ENCODE measurements around the gene RBM15. TPM values are rescaled to one million over a fixed set of nuclear protein-coding genes. Genes with fewer than 3 reads are reported as not detected.

RBM15 gene
- total RNA-seq, 4 donors from 2014 or later: 10.5 to 39.5 (median 23.0) TPM

DNA sequence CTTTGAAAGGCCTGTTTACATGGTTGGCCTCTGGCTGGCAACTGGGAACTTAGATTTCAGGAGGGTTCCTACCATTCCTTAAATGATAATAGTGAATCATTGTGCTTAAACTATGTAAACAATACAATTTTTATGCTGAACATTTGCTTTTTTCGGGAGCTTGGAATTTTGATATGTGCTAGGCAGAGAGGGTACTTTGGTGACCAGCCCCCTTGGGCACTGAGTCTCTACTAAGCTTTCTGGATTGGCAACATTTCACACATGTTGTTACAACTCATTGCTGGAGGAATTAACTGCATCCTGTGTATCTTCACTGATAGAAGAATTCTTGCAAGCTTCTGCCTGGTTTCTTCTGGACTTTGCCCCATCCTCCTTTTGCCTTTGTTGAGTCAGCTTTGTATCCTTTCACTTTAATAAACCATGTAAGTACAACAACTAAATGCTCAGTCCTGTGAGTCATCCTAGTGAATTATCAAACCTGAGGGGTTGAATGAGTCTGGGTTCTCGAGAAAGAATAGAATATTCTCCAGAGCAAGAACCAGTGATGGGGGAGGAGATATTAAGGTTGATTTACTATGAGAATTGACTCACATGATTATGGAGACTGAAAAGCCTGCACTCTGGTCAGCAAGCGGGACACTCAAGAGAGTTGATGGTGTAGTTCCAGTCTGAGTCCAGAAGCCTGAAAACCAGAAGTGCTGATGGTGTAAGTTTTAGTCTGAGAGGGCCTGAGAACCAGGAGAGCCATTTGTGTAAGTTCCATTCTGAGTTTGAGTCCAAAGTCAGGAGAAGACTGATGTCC, 54.7 kb downstream of the RBM15 start:
- Histone ChIP-seq H3K4me3 (no peak overlapping the region), H3K27me3 (no peaks in the 10 kb centered on the region), H3K4me1 (peaks cover 0 to 42% (median 5%) of the 10 kb centered on the region in 3 donors), H3K9me3 (no peaks in the 10 kb centered on the region), H3K36me3 (peaks cover 0 to 34% (median 0%) of the 10 kb centered on the region in 3 donors), H3K27ac (peak overlapping the region in 3 of 4 donors; percentile 15 to 78 (median 38))
- no peak for TF ChIP-seq CTCF (IDR thresholded peaks at IDR 0.05)
- TF ChIP-seq POLR2A (IDR thresholded peaks at IDR 0.05): no peak
- WGBS, 2 donors: 42 to 50% methylated on average over 3 of the region's 3 CpGs
- intact Hi-C loops (cut with DNase I): no loop called here
- DNase-seq: no peak

DNA sequence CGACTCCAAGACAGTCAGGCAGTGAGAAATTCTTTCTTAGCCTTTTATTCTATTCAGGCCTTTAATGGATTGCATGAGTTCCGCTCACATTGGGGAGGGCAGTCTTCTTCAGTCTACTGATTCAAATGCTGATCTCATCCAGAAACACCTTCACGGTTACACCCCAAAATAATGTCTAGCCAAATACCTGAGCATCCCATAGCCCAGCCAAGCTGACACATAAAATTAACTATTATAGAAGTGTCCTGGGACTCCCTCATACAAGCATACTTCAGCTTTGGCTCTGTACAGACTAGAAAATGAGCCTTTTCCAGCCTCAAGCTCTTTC, 55.3 kb downstream of the RBM15 start:
- intact Hi-C loops (cut with DNase I): no loop called here
- H3K27ac ChIP-seq: peak overlapping the region in 3 of 4 donors; percentile 15 to 78 (median 38)
- H3K4me1 ChIP-seq: peaks cover 0 to 42% (median 5%) of the 10 kb centered on the region in 3 donors
- no peaks in the 10 kb centered on the region for H3K27me3 ChIP-seq
- H3K9me3 ChIP-seq: no peaks in the 10 kb centered on the region
- DNase-seq: no peak
- peaks cover 0 to 40% (median 0%) of the 10 kb centered on the region in 3 donors for H3K36me3 ChIP-seq
- 71 to 86% methylated on average over 3 of the region's 3 CpGs for WGBS, 2 donors
- no peak overlapping the region for H3K4me3 ChIP-seq
- no peak for TF ChIP-seq CTCF (IDR thresholded peaks at IDR 0.05)
- TF ChIP-seq POLR2A (IDR thresholded peaks at IDR 0.05): no peak

Other genes with a start within 250 kb of the RBM15 start
- gene UBL4B, start 226.9 kb upstream of the RBM15 start, total RNA-seq: under 1 TPM in 1 of 4 donors, not detected in 3; 0.59 TPM
- gene SLC6A17, start 188.9 kb upstream of the RBM15 start, total RNA-seq: under 1 TPM; 0.11 to 0.29 (median 0.23) TPM
- 10 to 100 TPM in 1 of 4 donors, 1 to 10 TPM in 3; 4.2 to 10.9 (median 6.5) TPM for gene KCNC4, start 129.1 kb upstream of the RBM15 start, total RNA-seq
- gene SLC16A4, start 51.6 kb downstream of the RBM15 start, total RNA-seq: 1 to 10 TPM in 2 of 4 donors, under 1 TPM in 1, not detected in 1; 0.88 to 4.5 (median 4.2) TPM
- 100 to 1,000 TPM in 2 of 4 donors, 10 to 100 TPM in 2; 31.6 to 113 (median 99.1) TPM for gene LAMTOR5, start 68.3 kb downstream of the RBM15 start, total RNA-seq
- gene PROK1, start 111.8 kb downstream of the RBM15 start, total RNA-seq: 1 to 10 TPM in 1 of 4 donors, under 1 TPM in 1, not detected in 2; 0.35 to 2.3 TPM
- not detected for gene KCNA10, start 179.8 kb downstream of the RBM15 start, total RNA-seq